ENCODE measurements around the gene SCN1B.

Gene SCN1B

GRCh38 chr19:35009424-35010415 lies 20.6 kb upstream of the SCN1B start:
- Histone ChIP-seq H3K27ac (ENCODE audit: low read length) (no peak overlapping the region), H3K4me1 (ENCODE audit: low read length) (no peaks in the 10 kb centered on the region)

GRCh38 chr19:35011091-35011689 lies 19.1 kb upstream of the SCN1B start:
- DNase-seq = no peak
- Histone ChIP-seq H3K27ac (ENCODE audit: low read length) (no peak overlapping the region), H3K79me2 (ENCODE audit: low read length) (no peaks in the 10 kb centered on the region), H3K4me2 (ENCODE audit: low read depth, low read length) (no peak overlapping the region), H3K9ac (ENCODE audit: low read length) (no peak overlapping the region), H3K9me3 (replicated peaks; ENCODE audit: insufficient read depth, low read length) (no peaks in the 10 kb centered on the region), H3K4me3 (ENCODE audit: low read length) (no peak overlapping the region), H3K27me3 (replicated peaks; ENCODE audit: insufficient read depth, low read length) (no peaks in the 10 kb centered on the region), H3F3A (ENCODE audit: insufficient read depth, low read length) (no peaks in the 10 kb centered on the region), H3K36me3 (replicated peaks; ENCODE audit: insufficient read depth, low read length) (no peaks in the 10 kb centered on the region), H3K4me1 (ENCODE audit: low read length) (no peaks in the 10 kb centered on the region), H2AFZ (ENCODE audit: low read length) (no peak overlapping the region), H3K9me2 (replicated peaks; ENCODE audit: insufficient read depth, low read length) (no peaks in the 10 kb centered on the region), H4K20me1 (ENCODE audit: insufficient read depth, low read length) (no peaks in the 10 kb centered on the region)
- TF ChIP-seq EZH2phosphoT487 (IDR thresholded peaks at IDR 0.05; ENCODE audit: low read length) (no peak), CTCF (IDR thresholded peaks at IDR 0.05; ENCODE audit: low read length) (no peak), EZH2 (optimal IDR thresholded peaks at IDR 0.05; ENCODE audit: low read depth, low read length) (no peak)

More at GRCh38 chr19:35009424-35010415, 20.6 kb upstream of the SCN1B start:
- no peaks in the 10 kb centered on the region for H3K27me3 ChIP-seq (replicated peaks; ENCODE audit: insufficient read depth, low read length)
- H3K9me2 ChIP-seq (replicated peaks; ENCODE audit: insufficient read depth, low read length) = no peaks in the 10 kb centered on the region
- H4K20me1 ChIP-seq (ENCODE audit: insufficient read depth, low read length) = no peaks in the 10 kb centered on the region
- no peak overlapping the region for H3K4me3 ChIP-seq (ENCODE audit: low read length)
- no peaks in the 10 kb centered on the region for H3K36me3 ChIP-seq (replicated peaks; ENCODE audit: insufficient read depth, low read length)
- H3K9me3 ChIP-seq (replicated peaks; ENCODE audit: insufficient read depth, low read length) = no peaks in the 10 kb centered on the region
- H3F3A ChIP-seq (ENCODE audit: insufficient read depth, low read length) = no peaks in the 10 kb centered on the region
- H3K9ac ChIP-seq (ENCODE audit: low read length) = no peak overlapping the region
- H2AFZ ChIP-seq (ENCODE audit: low read length) = no peak overlapping the region
- no peak for DNase-seq
- H3K4me2 ChIP-seq (ENCODE audit: low read depth, low read length) = no peak overlapping the region
- no peak for TF ChIP-seq EZH2 (optimal IDR thresholded peaks at IDR 0.05; ENCODE audit: low read depth, low read length)
- no peak for TF ChIP-seq CTCF (IDR thresholded peaks at IDR 0.05; ENCODE audit: low read length)
- TF ChIP-seq EZH2phosphoT487 (IDR thresholded peaks at IDR 0.05; ENCODE audit: low read length) = no peak
- H3K79me2 ChIP-seq (ENCODE audit: low read length) = no peaks in the 10 kb centered on the region

- Histone ChIP-seq H3K4me3 (ENCODE audit: low read length) (no peak overlapping the region), H2AFZ (ENCODE audit: low read length) (no peak overlapping the region), H3K36me3 (replicated peaks; ENCODE audit: insufficient read depth, low read length) (no peaks in the 10 kb centered on the region), H3K4me2 (ENCODE audit: low read depth, low read length) (no peak overlapping the region), H3F3A (ENCODE audit: insufficient read depth, low read length) (no peaks in the 10 kb centered on the region), H3K27ac (ENCODE audit: low read length) (no peak overlapping the region), H3K79me2 (ENCODE audit: low read length) (no peaks in the 10 kb centered on the region), H4K20me1 (ENCODE audit: insufficient read depth, low read length) (no peaks in the 10 kb centered on the region), H3K9ac (ENCODE audit: low read length) (no peak overlapping the region), H3K9me2 (replicated peaks; ENCODE audit: insufficient read depth, low read length) (no peaks in the 10 kb centered on the region), H3K9me3 (replicated peaks; ENCODE audit: insufficient read depth, low read length) (no peaks in the 10 kb centered on the region), H3K4me1 (ENCODE audit: low read length) (no peaks in the 10 kb centered on the region), H3K27me3 (replicated peaks; ENCODE audit: insufficient read depth, low read length) (no peaks in the 10 kb centered on the region)
- TF ChIP-seq CTCF (IDR thresholded peaks at IDR 0.05; ENCODE audit: low read length) = no peak
- TF ChIP-seq EZH2phosphoT487 (IDR thresholded peaks at IDR 0.05; ENCODE audit: low read length) = no peak
- TF ChIP-seq EZH2 (optimal IDR thresholded peaks at IDR 0.05; ENCODE audit: low read depth, low read length) = no peak
- no peak for DNase-seq
Measured at GRCh38 chr19:35011737-35012682, 18.3 kb upstream of the SCN1B start.
